GM15510 (cell line): ENCODE data around the gene PDE4B.

Experiments
- POLR2A ChIP-seq: IDR thresholded peaks from 3 replicates; pipeline ENCODE4 v1.6.1; 2011; ENCODE audit warnings: borderline replicate concordance; ENCODE audit not compliant: insufficient read length; ENCODE audit errors: extremely low read depth

Gene PDE4B

DNA sequence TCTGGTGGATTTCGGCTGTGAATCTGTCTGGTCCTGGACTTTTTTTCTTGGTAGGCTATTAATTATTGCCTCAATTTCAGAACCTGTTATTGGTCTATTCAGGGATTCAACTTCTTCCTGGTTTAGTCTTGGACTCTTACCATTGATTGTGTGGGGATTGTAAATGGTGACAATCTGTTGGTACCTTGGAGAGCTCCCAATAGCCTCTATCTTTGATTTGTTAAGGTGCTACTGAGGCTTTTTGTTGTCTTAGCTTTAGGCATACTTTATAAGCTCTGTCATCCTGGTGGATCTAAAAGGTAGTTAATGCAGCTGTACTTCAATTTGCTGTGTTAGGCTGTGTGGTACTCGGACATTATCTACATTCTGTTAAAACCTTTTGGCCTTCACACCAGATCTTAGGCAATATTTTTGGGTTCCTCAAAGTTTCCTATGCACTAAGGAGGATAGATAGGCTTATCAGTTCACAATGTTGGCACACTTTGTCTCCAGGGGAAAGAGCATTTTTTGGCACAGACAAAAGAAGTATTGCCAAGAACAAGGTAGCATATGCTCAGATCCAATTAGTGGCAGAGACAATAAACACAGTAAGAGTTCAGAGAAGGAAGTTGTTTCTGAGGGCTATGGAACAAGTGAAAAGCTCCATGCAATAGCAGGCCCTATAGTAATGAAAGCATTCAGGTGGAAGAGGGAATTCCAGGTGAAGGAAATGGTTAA lies 230.4 kb downstream of the PDE4B start:
- no peak for TF ChIP-seq POLR2A

DNA sequence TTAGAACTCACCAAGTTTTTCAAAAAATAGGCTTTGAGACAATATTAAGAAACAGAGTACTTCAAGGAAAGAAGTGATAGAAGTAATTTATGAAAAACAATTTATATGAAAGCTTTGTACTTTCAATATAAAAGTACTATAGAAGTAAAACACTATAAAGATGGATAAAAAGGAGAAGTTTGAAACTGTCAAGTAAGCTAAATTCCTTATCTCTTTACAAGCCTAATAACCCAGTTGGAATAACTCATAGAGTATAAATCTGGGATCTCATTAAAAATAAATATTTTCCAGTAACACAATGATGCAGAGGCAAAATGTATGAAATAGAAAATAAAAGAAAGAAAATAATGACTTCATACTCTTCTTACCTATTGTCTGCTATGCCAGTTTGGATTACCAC lies 232.5 kb downstream of the PDE4B start:
- no peak for TF ChIP-seq POLR2A

DNA sequence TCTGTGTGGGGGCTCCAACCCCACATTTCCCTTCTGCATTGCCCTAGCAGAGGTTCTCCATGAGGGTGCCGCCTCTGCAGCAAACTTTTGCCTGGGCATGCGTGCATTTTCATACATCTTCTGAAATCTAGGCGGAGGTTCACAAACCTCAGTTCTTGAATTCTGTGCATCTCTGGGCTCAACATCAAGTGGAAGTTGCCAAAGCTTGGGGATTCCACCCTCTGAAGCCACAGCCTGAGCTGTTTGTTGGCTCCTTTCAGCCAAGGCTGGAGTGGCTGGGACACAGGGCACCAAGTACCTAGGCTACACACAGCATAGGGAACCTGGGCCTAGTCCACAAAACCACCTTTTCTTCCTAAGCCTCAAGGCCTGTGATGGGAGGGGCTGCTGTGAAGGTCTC lies 235.3 kb downstream of the PDE4B start:
- no peak for TF ChIP-seq POLR2A

DNA sequence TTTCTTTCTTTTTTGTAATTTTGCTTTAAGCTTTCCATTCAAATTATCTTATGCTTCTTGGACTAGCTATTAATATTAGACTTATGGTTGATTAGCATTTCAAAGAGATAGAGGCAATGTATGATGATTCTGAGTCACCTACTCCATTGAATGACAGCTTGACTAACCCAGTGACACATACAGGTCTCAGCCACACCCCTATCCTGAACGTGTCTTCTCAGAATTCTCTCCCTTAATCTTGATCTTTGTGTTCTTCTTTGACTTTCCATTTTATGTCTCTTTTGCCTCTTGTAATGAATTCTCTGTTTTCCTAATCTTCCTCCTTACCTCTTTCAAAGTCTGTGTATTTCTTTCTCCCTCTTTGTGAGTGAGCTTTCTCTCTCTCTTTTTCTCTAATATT lies 241.1 kb downstream of the PDE4B start:
- no peak for TF ChIP-seq POLR2A

DNA sequence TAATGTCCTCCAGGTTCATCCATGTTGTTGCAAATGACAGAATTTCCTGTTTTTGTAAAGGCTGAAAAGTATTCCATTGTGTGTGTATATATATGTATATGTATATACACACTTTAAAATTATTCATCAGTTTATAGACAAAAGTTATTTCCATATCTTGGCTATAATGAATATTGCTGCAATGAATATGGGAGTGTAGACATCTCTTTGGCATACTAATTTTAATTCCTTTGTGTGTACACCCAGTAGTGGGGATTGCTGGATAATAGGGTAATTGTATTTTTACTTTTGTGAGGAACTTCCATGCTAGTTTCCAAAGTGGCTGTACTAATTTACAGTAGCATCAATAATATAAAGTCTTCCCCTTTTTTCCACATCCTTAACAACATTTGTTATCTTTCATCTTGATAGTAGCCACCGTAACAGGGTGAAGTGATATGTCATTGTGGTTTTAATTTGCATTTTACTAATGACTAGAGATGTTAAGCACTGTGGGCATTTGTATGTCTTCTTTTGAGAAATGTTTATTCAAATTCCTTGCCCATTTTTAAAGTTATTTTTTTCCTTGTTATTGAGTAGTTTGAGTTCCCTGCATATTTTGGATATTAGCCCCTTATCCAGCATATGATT lies 243.0 kb downstream of the PDE4B start:
- no peak for TF ChIP-seq POLR2A

DNA sequence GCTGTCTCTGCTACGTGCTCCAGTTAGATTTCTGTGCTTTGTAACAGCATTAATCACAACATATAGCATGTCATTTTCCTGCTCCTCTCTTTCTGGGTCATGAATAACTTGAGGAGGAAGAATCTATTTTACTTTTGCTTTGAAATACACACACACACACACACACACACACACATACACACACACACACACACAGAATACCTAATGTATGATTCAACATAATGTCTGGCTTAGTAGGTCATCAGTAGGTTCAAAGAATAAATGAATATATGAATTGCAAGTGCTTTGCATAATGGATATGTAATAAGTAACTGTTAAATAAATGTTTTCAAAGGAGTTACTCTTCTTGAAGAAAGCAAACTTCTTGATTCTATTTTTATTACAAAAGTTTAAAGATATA lies 249.0 kb downstream of the PDE4B start:
- no peak for TF ChIP-seq POLR2A

DNA sequence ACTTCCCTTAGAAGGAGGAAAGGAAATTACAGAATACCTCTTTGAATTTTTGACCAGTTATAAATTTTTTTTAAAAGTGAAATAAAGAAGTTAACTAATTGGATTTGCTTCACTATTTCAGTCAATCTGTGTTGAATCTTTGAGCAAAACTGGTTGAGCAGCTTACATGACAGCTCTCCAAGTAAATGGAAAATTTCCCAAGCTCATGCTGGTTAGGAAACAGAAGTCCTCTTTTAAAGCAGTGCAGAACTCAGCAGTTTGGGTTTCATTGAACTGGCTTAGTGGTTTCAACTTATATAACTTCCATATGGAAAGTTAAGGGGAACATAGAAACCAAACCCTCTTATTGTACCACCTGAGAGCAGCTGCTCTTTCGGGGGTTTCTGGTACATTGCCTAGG lies 250.5 kb downstream of the PDE4B start:
- TF ChIP-seq POLR2A = no peak

DNA sequence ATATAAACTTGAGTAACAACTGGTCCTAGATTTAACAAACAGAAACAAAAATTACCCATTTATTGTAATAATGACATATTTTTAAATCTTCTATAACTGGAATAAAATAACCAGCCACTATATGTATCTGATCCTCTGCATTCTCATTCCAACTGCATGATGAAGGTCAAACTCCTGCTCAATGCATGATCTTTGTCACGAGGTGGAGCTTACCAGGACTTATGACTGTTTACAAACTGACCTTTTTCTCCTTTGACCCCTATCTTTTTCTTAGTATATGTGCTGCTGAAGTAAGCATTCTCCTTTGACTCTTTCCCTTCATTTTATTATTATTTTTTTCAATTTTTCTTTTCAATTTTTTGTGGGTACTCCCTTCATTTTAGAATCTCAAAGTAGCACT lies 252.2 kb downstream of the PDE4B start:
- no peak for TF ChIP-seq POLR2A

DNA sequence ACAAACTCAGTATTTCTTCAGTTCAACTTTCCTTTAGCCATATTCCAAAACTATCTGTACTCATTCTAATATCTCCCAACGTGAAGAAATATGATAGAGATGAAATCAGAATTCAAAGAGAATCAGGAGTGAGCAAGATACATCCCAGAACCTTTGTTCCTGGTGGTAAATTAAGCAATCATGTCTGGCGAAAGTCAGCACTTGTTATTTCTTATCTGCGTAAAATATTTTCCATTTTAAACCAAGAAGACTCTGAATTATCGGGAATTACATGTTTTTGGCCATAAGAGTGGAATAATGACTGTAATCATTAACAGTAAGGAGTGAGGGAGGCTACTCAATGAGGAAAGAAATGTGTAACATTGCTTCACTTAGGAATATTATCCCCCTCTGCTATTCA lies 253.7 kb downstream of the PDE4B start:
- no peak for TF ChIP-seq POLR2A

DNA sequence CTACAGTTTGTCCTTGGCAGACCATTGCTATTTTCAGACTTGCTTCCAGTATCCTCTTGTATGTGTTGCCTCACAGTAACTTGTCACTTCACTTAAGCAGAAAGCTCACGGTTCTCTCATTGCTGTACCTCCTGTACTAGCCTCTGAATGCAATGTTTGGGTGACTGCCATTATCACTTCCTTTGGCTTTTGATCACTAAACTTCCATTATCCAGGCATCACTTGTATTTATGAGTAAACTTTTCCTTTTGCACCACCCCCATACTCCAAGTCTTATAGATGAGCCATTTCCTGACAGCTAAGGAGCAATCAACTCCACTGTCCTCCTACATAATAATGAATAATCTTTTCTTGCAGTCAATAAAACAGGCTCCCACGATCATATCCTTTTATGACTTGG lies 255.3 kb downstream of the PDE4B start:
- TF ChIP-seq POLR2A = no peak

DNA sequence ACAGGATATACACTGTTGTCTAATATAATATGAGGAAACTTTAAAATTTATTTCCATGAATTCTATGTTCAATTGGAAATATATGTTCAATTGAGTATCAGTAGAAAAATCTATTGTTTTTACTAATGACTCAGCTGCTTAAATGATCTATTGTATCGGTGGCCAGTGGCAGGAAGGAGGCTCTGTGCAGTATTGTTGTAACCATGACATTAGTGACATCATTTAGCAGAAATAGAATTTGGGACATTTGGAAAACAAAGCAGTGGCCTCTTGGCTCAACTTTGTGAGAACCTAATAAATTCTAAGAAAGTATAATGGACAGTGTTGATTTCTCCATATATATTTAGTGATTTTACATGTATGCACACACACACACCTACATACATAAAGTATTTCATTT lies 257.4 kb downstream of the PDE4B start:
- no peak for TF ChIP-seq POLR2A

DNA sequence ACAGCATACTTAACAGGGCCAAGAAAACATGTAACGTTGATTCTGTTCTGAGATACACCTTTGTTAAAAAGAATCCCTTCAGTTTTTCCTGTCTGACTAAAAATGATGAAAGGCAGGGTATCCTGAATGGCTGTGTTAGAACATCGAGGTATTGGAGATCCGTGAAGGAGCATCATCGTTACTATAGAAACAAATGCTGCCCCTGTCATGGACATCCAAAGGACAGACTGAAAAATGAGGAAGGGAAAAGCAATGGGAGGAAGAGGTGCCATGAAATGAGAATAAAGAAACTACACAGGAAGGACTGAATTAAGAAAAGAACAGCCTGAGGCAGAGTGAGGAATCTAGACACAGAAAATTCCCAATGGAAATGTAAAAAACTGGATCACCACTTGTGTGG lies 257.9 kb downstream of the PDE4B start:
- TF ChIP-seq POLR2A = no peak

DNA sequence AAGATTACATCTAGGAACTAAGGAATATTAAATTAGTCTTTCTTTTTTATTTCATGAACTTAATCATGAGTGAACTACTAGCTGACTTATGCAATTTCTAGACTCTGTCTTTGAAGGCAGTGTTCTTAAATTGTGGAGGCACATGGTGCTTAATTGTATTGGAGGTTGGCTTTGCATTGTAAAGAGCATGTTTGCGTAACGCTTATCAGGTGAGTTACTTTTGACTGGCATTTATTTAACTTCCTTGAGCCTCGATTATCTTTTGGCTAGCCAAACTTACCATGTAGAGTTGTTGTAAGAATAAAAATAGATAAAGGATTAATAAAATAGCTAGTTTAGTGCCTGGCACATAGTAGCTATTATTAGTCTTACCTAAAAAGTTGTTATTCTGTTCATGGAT lies 262.4 kb downstream of the PDE4B start:
- no peak for TF ChIP-seq POLR2A

DNA sequence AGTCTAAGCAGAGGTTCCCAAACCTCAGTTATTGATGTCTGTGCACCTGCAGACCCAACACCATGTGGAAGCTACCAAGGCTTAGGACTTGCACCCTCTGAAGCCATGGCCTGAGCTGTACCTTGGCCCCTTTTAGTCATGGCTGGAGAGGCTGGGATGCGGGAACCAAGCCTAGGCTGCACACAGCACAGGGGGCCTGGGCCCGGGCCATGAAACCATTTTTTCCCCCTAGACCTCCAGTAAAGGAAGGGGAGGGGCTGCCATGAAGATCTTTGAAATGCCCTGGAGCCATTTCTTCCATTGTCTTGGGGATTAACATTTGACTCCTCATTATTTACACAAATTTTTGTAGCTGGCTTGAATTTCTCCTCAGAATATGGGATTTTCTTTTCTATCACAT lies 265.9 kb downstream of the PDE4B start:
- TF ChIP-seq POLR2A = no peak

DNA sequence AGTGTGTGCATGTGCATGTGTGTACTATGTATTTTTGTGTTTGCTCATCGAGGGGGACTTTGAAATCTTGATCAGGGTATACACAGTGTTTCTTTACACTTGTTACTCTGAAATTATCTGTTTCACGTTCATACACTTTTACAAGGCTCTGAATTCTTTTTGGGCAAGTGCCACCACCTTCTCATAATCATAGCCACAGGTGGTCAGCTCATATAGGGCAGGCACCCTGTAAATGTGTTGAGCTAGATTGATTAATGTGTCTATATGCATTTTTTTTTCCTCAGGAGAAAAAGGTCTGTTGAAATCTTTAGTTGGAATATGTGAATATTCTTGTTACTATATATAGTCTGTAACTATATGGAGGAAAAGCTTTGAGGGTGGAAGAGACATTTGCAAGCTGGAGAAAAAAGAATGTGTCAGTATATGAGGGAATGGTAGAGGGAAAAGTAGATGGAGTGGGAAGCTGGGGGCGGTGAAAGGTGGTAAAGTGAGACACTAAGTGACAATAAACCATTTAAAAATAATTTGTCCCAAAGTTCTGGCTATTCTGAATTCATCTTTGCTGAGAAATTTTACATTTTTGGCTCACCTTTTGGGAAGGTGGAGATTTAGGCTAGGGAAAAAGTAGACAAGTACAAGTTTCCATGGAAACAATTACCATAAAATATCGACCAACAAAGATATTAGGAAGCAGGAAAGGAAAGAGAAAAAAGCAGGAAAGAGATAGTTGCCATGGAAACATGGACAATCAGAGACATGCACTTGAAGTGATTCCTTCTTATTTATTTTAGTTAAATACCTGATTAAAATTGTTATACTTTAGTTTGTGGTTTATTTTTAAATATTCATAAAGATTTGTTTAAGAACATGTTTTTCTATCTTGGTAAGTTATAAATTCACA lies 277.5 kb downstream of the PDE4B start:
- no peak for TF ChIP-seq POLR2A
